K562 (cell line): ENCODE data around the gene FOXR1. TPM values are rescaled to one million over a fixed set of nuclear protein-coding genes. Genes with fewer than 3 reads are reported as not detected.
A peak's percentile ranks its signal among the peaks of the same experiment; 100 is the strongest.

Source experiments
- ASH1L ChIP-seq: fragments of 450-650 bp; IDR thresholded peaks from 2 replicates; pipeline ENCODE4 v1.6.1; 2018; ENCODE audit warnings: borderline replicate concordance, mild to moderate bottlenecking, low read depth; ENCODE audit not compliant: partially characterized antibody
- DIDO1 ChIP-seq: fragments of 450-650 bp; IDR thresholded peaks from 2 replicates; pipeline ENCODE4 v1.6.1; 2016; ENCODE audit warnings: low read depth, missing biosample characterization, missing genetic modification characterization
- GABPB2 ChIP-seq: fragments of 250-450 bp; sonication (Bioruptor Pico); conservative IDR thresholded peaks from 2 replicates; pipeline ENCODE4 v1.5.1; 2021; ENCODE audit warnings: mild to moderate bottlenecking
- KLF16 ChIP-seq: IDR thresholded peaks from 2 replicates; pipeline ENCODE4 v1.6.1; 2016; ENCODE audit warnings: antibody characterized with exemption
- MAZ ChIP-seq, 2 experiments: fragments of 450-650 bp in 1 of 2; sonication (generic) in 1 of 2; formaldehyde crosslinking; IDR thresholded peaks in 1 of 2; conservative IDR thresholded peaks in 1 of 2; 2 replicates each; pipeline versions ENCODE4 v1.4.0 to v1.5.0; 2020; ENCODE audit warnings: mild to moderate bottlenecking in 1 of 2, missing genetic modification reagents in 1 of 2
- REST ChIP-seq, 2 experiments: fragments of 450-650 bp; formaldehyde crosslinking in 1 of 2; IDR thresholded peaks; 2 replicates each; pipeline versions ENCODE4 v1.4.0 to v1.6.1; 2014 to 2020; ENCODE audit warnings: mild to moderate bottlenecking in 2 of 2, borderline replicate concordance in 1 of 2, low read depth in 1 of 2
- SOX6 ChIP-seq: fragments of 450-650 bp; IDR thresholded peaks from 2 replicates; pipeline ENCODE4 v1.6.1; 2014; ENCODE audit warnings: mild to moderate bottlenecking
- STAT5A ChIP-seq: IDR thresholded peaks from 2 replicates; pipeline ENCODE4 v1.6.1; 2012; ENCODE audit warnings: low read length, inconsistent platforms, borderline replicate concordance
- TCF7 ChIP-seq: sonication (generic); IDR thresholded peaks from 2 replicates; pipeline ENCODE4 v1.6.1; 2016; ENCODE audit warnings: antibody characterized with exemption, borderline replicate concordance
- ZC3H4 ChIP-seq: sonication (generic); formaldehyde crosslinking; IDR thresholded peaks from 2 replicates; pipeline ENCODE4 v1.9.0; 2021; ENCODE audit warnings: missing genetic modification reagents, borderline replicate concordance
- ZNF24 ChIP-seq: fragments of 450-650 bp; IDR thresholded peaks from 2 replicates; pipeline ENCODE4 v1.6.1; 2016
- ZNF3 ChIP-seq: fragments of 250-450 bp; sonication (Bioruptor Pico); IDR thresholded peaks from 2 replicates; pipeline ENCODE4 v1.5.0; 2021; ENCODE audit warnings: mild to moderate bottlenecking, moderate library complexity
- ZNF449 ChIP-seq: fragments of 250-450 bp; sonication (Bioruptor Pico); IDR thresholded peaks from 2 replicates; pipeline ENCODE4 v1.8.0; 2022; ENCODE audit warnings: moderate library complexity, mild to moderate bottlenecking, inconsistent platforms
- ZNF518B ChIP-seq: fragments of 250-450 bp; sonication (Bioruptor Pico); IDR thresholded peaks from 2 replicates; pipeline ENCODE4 v1.5.0; 2021; ENCODE audit warnings: mild to moderate bottlenecking, moderate library complexity
- polyA plus RNA-seq, 8 experiments: library from polyadenylated mRNA; depleted of rRNA in 4 of 8; stranded (reverse) in 5 of 8; unstranded in 3 of 8; fragments of >200 nt; fragmentation: Nextera tagmentation in 2 of 8; fragmentation: Illumina TruSeq in 1 of 8; extraction: Ambion mirVana in 2 of 8; extraction: Trizol in 1 of 8; gene quantifications; 2 replicates each; pipeline versions ENCODE4 v1.2.1 to v1.2.3, GENCODE V29; 2011 to 2014; ENCODE audit warnings: inconsistent platforms in 1 of 8, missing spikeins in 1 of 8
- total RNA-seq, 7 experiments: library from RNA; depleted of rRNA in 6 of 7; stranded (reverse); fragments of >200 nt in 6 of 7; fragmentation: Illumina TruSeq in 2 of 7; extraction: Trizol in 2 of 7; gene quantifications; 2 replicates each; pipeline versions ENCODE4 v1.2.1 to v1.2.3, GENCODE V29; 2011 to 2021; ENCODE audit warnings: low replicate concordance in 1 of 7

Gene FOXR1
- total and polyA plus RNA-seq, 9 of the 15 experiments (the other 6 are each of a cell fraction or from before 2014, with no cell fraction given): not detected

GRCh38 chr11:119024430-119025098, 53.0 kb downstream of the FOXR1 start (continued):
- TF ChIP-seq REST (IDR thresholded peaks at IDR 0.05; ENCODE audit: borderline replicate concordance) (no peak), REST (CRISPR knock-in tag; IDR thresholded peaks at IDR 0.05; ENCODE audit: low read depth) (no peak; the same call in 1 of the 2 replicates), KLF16 (no peak), DIDO1 (tag) (no peak), ASH1L (no peak), ZNF449 (CRISPR knock-in tag) (no peak), GABPB2 (CRISPR knock-in tag) (no peak), TCF7 (no peak), ZNF518B (CRISPR knock-in tag) (no peak), ZNF3 (CRISPR knock-in tag) (no peak), ZC3H4 (CRISPR knock-in tag) (no peak), STAT5A (no peak), ZNF24 (no peak), SOX6 (peak; percentile 42; the same call in 1 of the 2 replicates), MAZ (CRISPR knock-in tag; conservative IDR thresholded peaks at IDR 0.05 in 1 of 2, IDR thresholded peaks at IDR 0.05 in 1 of 2) (0 out of 4 replicates have a peak, but pooled peaks of 1 of the 2 experiments have one; percentile 35)
